ENCODE measurements around the gene MRPS5.
"Not testable (repeated sequence)": the region's sequence is repeated elsewhere in the genome, so short reads cannot be mapped to it uniquely, and the experiment has no call there.

MRPS5 gene

GRCh38 chr2:95121407-95122196 lies at the start of gene MRPS5:
TSS of gene MRPS5 (minus strand) at chr2:95121808. CDS start at chr2:95121791, 17 bp downstream.
- DNase-seq: peak; percentile 63

GRCh38 chr2:95166065-95166763 lies 44.6 kb upstream of the MRPS5 start:
- DNase-seq: no peak

- DNase-seq: peak; percentile 96
These were observed 43.9 kb upstream of the MRPS5 start, which contains the start of gene ZNF2 for GRCh38 chr2:95165371-95166064. TSS of gene ZNF2 (plus strand) at chr2:95165809. CDS start at chr2:95176227, 10,418 bp downstream.

- DNase-seq: no peak
These were observed 43.4 kb upstream of the MRPS5 start for GRCh38 chr2:95165030-95165370.

GRCh38 chr2:95159690-95160449 lies 38.3 kb upstream of the MRPS5 start, which contains the start of gene ZNF514:
TSS of gene ZNF514 (minus strand) at chr2:95159848. CDS start at chr2:95153253, 6,595 bp downstream.
- no peak for DNase-seq

- DNase-seq: no peak
These were observed 37.4 kb upstream of the MRPS5 start for GRCh38 chr2:95158891-95159619.

- DNase-seq: no peak
These were observed 36.8 kb upstream of the MRPS5 start for GRCh38 chr2:95158441-95158840.

GRCh38 chr2:95149397-95149984 lies 27.9 kb upstream of the MRPS5 start:
- no peak for DNase-seq

GRCh38 chr2:95143838-95144237 lies 22.2 kb upstream of the MRPS5 start:
- DNase-seq: no peak

- no peak for DNase-seq
These were observed 17.1 kb upstream of the MRPS5 start for GRCh38 chr2:95138702-95139101.

GRCh38 chr2:95122197-95122551 lies 566 bp upstream of the MRPS5 start:
- DNase-seq: no peak

GRCh38 chr2:95121093-95121406 lies 558 bp downstream of the MRPS5 start:
- DNase-seq: no peak

GRCh38 chr2:95115418-95115817 lies 6.2 kb downstream of the MRPS5 start:
- DNase-seq: no peak

- no peak for DNase-seq
These were observed 8.1 kb downstream of the MRPS5 start for GRCh38 chr2:95113464-95113863.

- no peak for DNase-seq
These were observed 11.2 kb downstream of the MRPS5 start for GRCh38 chr2:95110395-95110794.

GRCh38 chr2:95109260-95109659 lies 12.3 kb downstream of the MRPS5 start:
- no peak for DNase-seq

- DNase-seq: no peak
These were observed 15.5 kb downstream of the MRPS5 start for GRCh38 chr2:95106081-95106480.

GRCh38 chr2:95104606-95105005 lies 17.0 kb downstream of the MRPS5 start:
- no peak for DNase-seq

- no peak for DNase-seq
These were observed 21.7 kb downstream of the MRPS5 start for GRCh38 chr2:95099910-95100309.

GRCh38 chr2:95098273-95098672 lies 23.3 kb downstream of the MRPS5 start:
- DNase-seq: not testable (repeated sequence)

GRCh38 chr2:95091885-95092555 lies 29.6 kb downstream of the MRPS5 start:
- DNase-seq: no peak

Measured in NCI-H2107 (cell line).